Measurements from ENCODE around the gene HECTD4. TPM values are rescaled to one million over a fixed set of nuclear protein-coding genes. Genes with fewer than 3 reads are reported as not detected.
A peak's percentile ranks its signal among the peaks of the same experiment; 100 is the strongest.

The HECTD4 gene
- total and polyA plus RNA-seq, 2 of the 4 experiments (the other 2 are of a cell fraction): 12.9 to 13.0 TPM

DNA sequence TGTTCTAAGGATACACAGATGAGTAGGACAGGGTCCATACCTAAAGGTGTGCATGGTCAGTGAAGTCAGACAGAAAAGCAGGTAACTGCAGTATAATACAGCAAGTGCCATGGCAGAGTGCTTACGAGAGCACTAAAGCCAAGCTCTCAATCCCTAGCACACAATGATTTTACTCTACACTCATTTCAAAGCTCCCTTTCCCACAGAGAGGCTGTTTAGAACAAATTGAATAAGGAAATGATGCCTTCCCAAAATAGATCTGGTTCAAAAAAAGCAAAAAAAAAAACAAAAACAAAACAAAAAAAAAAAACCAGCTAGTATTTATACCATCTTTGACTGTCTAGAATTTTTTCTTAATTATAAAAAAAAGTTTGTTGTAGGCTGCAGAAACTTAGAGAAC is 74.1 kb downstream of the HECTD4 start:
- Histone ChIP-seq H2AFZ (replicated peaks; ENCODE audit: low read length, poor library complexity) (no peak overlapping the region), H2BK20ac (ENCODE audit: low read depth, low read length) (no peak overlapping the region), H3K79me1 (ENCODE audit: low read depth in 1 of 2, low read length in 2 of 2) (peaks cover 7 to 25% of the 10 kb centered on the region in 2 experiments; a peak in 3 of 4 replicates), H3K9me3 (ENCODE audit: control insufficient read depth, insufficient read depth, low read length) (no peaks in the 10 kb centered on the region), H3K9me1 (ENCODE audit: insufficient read depth, low read length) (peaks cover 13% of the 10 kb centered on the region), H4K5ac (ENCODE audit: low read depth, low read length) (no peak overlapping the region), H2AK9ac (replicated peaks; ENCODE audit: low read depth, low read length, poor library complexity) (no peak overlapping the region), H4K8ac (ENCODE audit: low read depth in 2 of 2, low read length in 2 of 2) (no peak overlapping the region), H3K18ac (ENCODE audit: low read depth, low read length) (no peak overlapping the region), H3K4ac (ENCODE audit: low read depth, low read length) (no peak overlapping the region), H2BK120ac (ENCODE audit: low read depth, low read length) (no peak overlapping the region), H3K9ac (ENCODE audit: low read depth, low read length) (no peak overlapping the region), H2BK15ac (ENCODE audit: low read depth, low read length) (no peak overlapping the region), H4K91ac (ENCODE audit: insufficient read depth, low read depth, low read length) (no peak overlapping the region), H3K4me1 (ENCODE audit: control insufficient read depth, insufficient read depth, low read length) (peaks cover 5% of the 10 kb centered on the region), H3K56ac (ENCODE audit: extremely low read depth, insufficient read depth, low read length) (no peak overlapping the region), H2BK5ac (ENCODE audit: low read depth, low read length, poor library complexity, severe bottlenecking) (no peak overlapping the region), H3K4me3 (ENCODE audit: insufficient read depth, low read depth, low read length) (no peak overlapping the region), H4K20me1 (ENCODE audit: insufficient read depth, low read length) (0 out of 2 replicates have a peak, but pooled peaks cover under 1% of the 10 kb centered on the region), H3K23ac (ENCODE audit: low read depth, low read length) (peak overlapping the region; percentile 28; the same call in 1 of the 2 replicates), H3K27me3 (ENCODE audit: control insufficient read depth, insufficient read depth, low read length) (no peaks in the 10 kb centered on the region), H3K36me3 (ENCODE audit: control insufficient read depth, insufficient read depth, low read length) (peaks cover 6% of the 10 kb centered on the region; the same call in 1 of the 2 replicates), H2AK5ac (ENCODE audit: low read depth, low read length) (no peak overlapping the region; the same call in 1 of the 2 replicates), H3K27ac (ENCODE audit: insufficient read depth, low read length) (no peak overlapping the region), H3K4me2 (ENCODE audit: low read depth, low read length) (no peak overlapping the region), H3K14ac (replicated peaks; ENCODE audit: low read depth, low read length) (no peak overlapping the region)
- dilution Hi-C loops (cut with HindIII; ENCODE audit: low sequenced_read_pairs, unreplicated experiment): no loop called here
- BruUV-seq (replicated peaks): no TSS peak
- POLR2A ChIA-PET (ENCODE audit: unreplicated experiment): no interaction called here
- in situ Hi-C loops (cut with MboI; ENCODE audit: low sequenced_read_pairs): no loop called here
- intact Hi-C loops (cut with micrococcal nuclease): no loop called here
- TF ChIP-seq POLR2A (IDR thresholded peaks at IDR 0.05; ENCODE audit: low read depth, low read length) (no peak), CHD1 (IDR thresholded peaks at IDR 0.05; ENCODE audit: low read depth, low read length) (no peak), BHLHE40 (IDR thresholded peaks at IDR 0.05; ENCODE audit: low read depth, low read length) (no peak), MAFK (IDR thresholded peaks at IDR 0.05; ENCODE audit: low read depth, low read length) (no peak), SMC3 (IDR thresholded peaks at IDR 0.05; ENCODE audit: low read depth, low read length) (no peak), RAD21 (IDR thresholded peaks at IDR 0.05; ENCODE audit: low read length) (no peak), RCOR1 (IDR thresholded peaks at IDR 0.05; ENCODE audit: insufficient replicate concordance, low read length) (no peak), MAZ (IDR thresholded peaks at IDR 0.05; ENCODE audit: borderline replicate concordance, low read depth, low read length) (no peak), MXI1 (IDR thresholded peaks at IDR 0.05; ENCODE audit: borderline replicate concordance, low read depth, low read length) (no peak), NFE2L2 (IDR thresholded peaks at IDR 0.05; ENCODE audit: low read depth, low read length) (no peak)
- TF ChIP-seq, protein P1, sequence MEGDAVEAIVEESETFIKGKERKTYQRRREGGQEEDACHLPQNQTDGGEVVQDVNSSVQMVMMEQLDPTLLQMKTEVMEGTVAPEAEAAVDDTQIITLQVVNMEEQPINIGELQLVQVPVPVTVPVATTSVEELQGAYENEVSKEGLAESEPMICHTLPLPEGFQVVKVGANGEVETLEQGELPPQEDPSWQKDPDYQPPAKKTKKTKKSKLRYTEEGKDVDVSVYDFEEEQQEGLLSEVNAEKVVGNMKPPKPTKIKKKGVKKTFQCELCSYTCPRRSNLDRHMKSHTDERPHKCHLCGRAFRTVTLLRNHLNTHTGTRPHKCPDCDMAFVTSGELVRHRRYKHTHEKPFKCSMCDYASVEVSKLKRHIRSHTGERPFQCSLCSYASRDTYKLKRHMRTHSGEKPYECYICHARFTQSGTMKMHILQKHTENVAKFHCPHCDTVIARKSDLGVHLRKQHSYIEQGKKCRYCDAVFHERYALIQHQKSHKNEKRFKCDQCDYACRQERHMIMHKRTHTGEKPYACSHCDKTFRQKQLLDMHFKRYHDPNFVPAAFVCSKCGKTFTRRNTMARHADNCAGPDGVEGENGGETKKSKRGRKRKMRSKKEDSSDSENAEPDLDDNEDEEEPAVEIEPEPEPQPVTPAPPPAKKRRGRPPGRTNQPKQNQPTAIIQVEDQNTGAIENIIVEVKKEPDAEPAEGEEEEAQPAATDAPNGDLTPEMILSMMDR (conservative IDR thresholded peaks at IDR 0.05; ENCODE audit: low read depth, low read length): no peak
- CTCF ChIA-PET: no interaction called here
- WGBS, 2 experiments (ENCODE audit: extremely low coverage in 2 of 2, insufficient read length in 1 of 2): no CpG with 5 or more reads among the region's 1 CpG
- DNase-seq (no peak), ATAC-seq (ENCODE audit: low read depth) (no peak)

Measured in IMR-90 (cell line).